GM23338 (cell line): ENCODE measurements around the gene TMEM204. TPM values are rescaled to one million over a fixed set of nuclear protein-coding genes. Genes with fewer than 3 reads are reported as not detected.

Source experiments
- ATAC-seq: fragments of 200-7000 bp; cut with Tn5 transposase; 3 replicates; pipeline ENCODE4 v1.9.1; 2020
- DNase-seq: peaks from one replicate; pipeline ENCODE4 v3.0.0-alpha.2; 2015; ENCODE audit warnings: low spot score
- H2AFZ ChIP-seq: fragments of 200-600 bp; sonication (generic); 2 replicates; pipeline ENCODE4 v1.8.0; 2016; ENCODE audit warnings: antibody characterized with exemption, mild to moderate bottlenecking, moderate library complexity
- H3F3A ChIP-seq: fragments of 200-600 bp; sonication (generic); replicated peaks from 2 replicates; pipeline ENCODE4 v1.8.0; 2017; ENCODE audit warnings: antibody characterized with exemption, mixed run types, low read depth
- H3K27ac ChIP-seq: fragments of 200-600 bp; sonication (generic); 2 replicates; pipeline ENCODE4 v1.6.1; 2016; ENCODE audit warnings: low read depth
- H3K27me3 ChIP-seq: fragments of 200-600 bp; sonication (generic); 2 replicates; pipeline ENCODE4 v1.8.0; 2016; ENCODE audit warnings: mild to moderate bottlenecking, mixed run types, moderate library complexity; ENCODE audit not compliant: insufficient read depth
- H3K36me3 ChIP-seq: fragments of 200-600 bp; sonication (generic); 2 replicates; pipeline ENCODE4 v1.8.0; 2016; ENCODE audit warnings: mild to moderate bottlenecking; ENCODE audit not compliant: insufficient read depth
- H3K4me1 ChIP-seq: fragments of 200-600 bp; sonication (generic); 2 replicates; pipeline ENCODE4 v1.8.0; 2016; ENCODE audit warnings: mild to moderate bottlenecking, moderate library complexity; ENCODE audit not compliant: insufficient read depth
- H3K4me2 ChIP-seq: fragments of 200-600 bp; sonication (generic); 2 replicates; pipeline ENCODE4 v1.7.1; 2017; ENCODE audit warnings: mixed run types
- H3K4me3 ChIP-seq: fragments of 200-600 bp; sonication (generic); 2 replicates; pipeline ENCODE4 v1.6.1; 2016; ENCODE audit warnings: mixed run types
- H3K79me2 ChIP-seq: fragments of 200-600 bp; sonication (generic); replicated peaks from 2 replicates; pipeline ENCODE4 v1.8.0; 2017; ENCODE audit warnings: mild to moderate bottlenecking; ENCODE audit not compliant: insufficient read depth
- H3K9me2 ChIP-seq: fragments of 200-600 bp; sonication (generic); 2 replicates; pipeline ENCODE4 v1.8.0; 2017; ENCODE audit not compliant: insufficient read depth
- H4K20me1 ChIP-seq: fragments of 200-600 bp; sonication (generic); replicated peaks from 2 replicates; pipeline ENCODE4 v1.8.0; 2017; ENCODE audit warnings: mild to moderate bottlenecking; ENCODE audit not compliant: insufficient read depth
- H3K27ac Mint-ChIP-seq: 2 replicates; pipeline ENCODE4 v1.8.0; 2020; ENCODE audit warnings: inconsistent platforms, mild to moderate bottlenecking, moderate library complexity, mixed read lengths
- H3K27me3 Mint-ChIP-seq: 3 replicates; pipeline ENCODE4 v1.8.0; 2022; ENCODE audit warnings: low read depth, mild to moderate bottlenecking, moderate library complexity, mixed read lengths, inconsistent platforms; ENCODE audit not compliant: insufficient read depth, poor library complexity
- H3K36me3 Mint-ChIP-seq: 3 replicates; pipeline ENCODE4 v1.8.0; 2021; ENCODE audit warnings: low read depth, mild to moderate bottlenecking, inconsistent platforms, moderate library complexity, mixed read lengths
- H3K4me1 Mint-ChIP-seq: 3 replicates; pipeline ENCODE4 v1.8.0; 2020; ENCODE audit warnings: mild to moderate bottlenecking, inconsistent platforms, mixed read lengths
- H3K4me3 Mint-ChIP-seq: 3 replicates; pipeline ENCODE4 v1.8.0; 2021; ENCODE audit warnings: moderate library complexity, mild to moderate bottlenecking, inconsistent platforms, mixed read lengths
- H3K9me3 Mint-ChIP-seq: 3 replicates; pipeline ENCODE4 v1.8.0; 2020; ENCODE audit warnings: moderate library complexity, mild to moderate bottlenecking, inconsistent platforms, mixed read lengths
- CREB1 ChIP-seq: fragments of 250-450 bp; sonication (Bioruptor Pico); IDR thresholded peaks from 2 replicates; pipeline ENCODE4 v1.5.0; 2020; ENCODE audit warnings: low read depth, mild to moderate bottlenecking, moderate library complexity
- EZH2 ChIP-seq: fragments of 200-600 bp; sonication (generic); IDR thresholded peaks from one replicate; pipeline ENCODE4 v1.8.0; 2017; ENCODE audit warnings: antibody characterized with exemption, mild to moderate bottlenecking, low read depth; ENCODE audit not compliant: unreplicated experiment
- EZH2phosphoT487 ChIP-seq: fragments of 200-600 bp; sonication (generic); IDR thresholded peaks from one replicate; pipeline ENCODE4 v1.8.1; 2018; ENCODE audit warnings: antibody characterized with exemption; ENCODE audit not compliant: unreplicated experiment
- JUNB ChIP-seq: IDR thresholded peaks from one replicate; pipeline ENCODE4 v1.6.1; 2016; ENCODE audit warnings: antibody characterized with exemption; ENCODE audit not compliant: unreplicated experiment
- NANOG ChIP-seq: IDR thresholded peaks from 2 replicates; pipeline ENCODE4 v1.6.1; 2016; ENCODE audit warnings: antibody characterized with exemption, borderline replicate concordance
- POLR2AphosphoS5 ChIP-seq: IDR thresholded peaks from 2 replicates; pipeline ENCODE4 v1.6.1; 2016; ENCODE audit warnings: antibody characterized with exemption, low read depth
- STAT1 ChIP-seq: IDR thresholded peaks from one replicate; pipeline ENCODE4 v1.6.1; 2016; ENCODE audit warnings: antibody characterized with exemption; ENCODE audit not compliant: unreplicated experiment
- ZNF114 ChIP-seq: fragments of 250-450 bp; sonication (Bioruptor Pico); IDR thresholded peaks from 2 replicates; pipeline ENCODE4 v1.5.0; 2020; ENCODE audit warnings: mild to moderate bottlenecking, moderate library complexity
- ZNF331 ChIP-seq: fragments of 250-450 bp; sonication (Bioruptor Pico); IDR thresholded peaks from 2 replicates; pipeline ENCODE4 v1.5.0; 2020; ENCODE audit warnings: low read depth, mild to moderate bottlenecking, moderate library complexity
- polyA plus RNA-seq: library from polyadenylated mRNA; unstranded; fragments of >200 nt; fragmentation: Nextera tagmentation; extraction: Ambion mirVana; gene quantifications from 2 replicates; pipeline ENCODE4 v1.2.1, GENCODE V29; 2016
- total RNA-seq: library from RNA; depleted of rRNA; stranded (reverse); fragments of >200 nt; shearing (Covaris generic); gene quantifications from 2 replicates; pipeline ENCODE4 v1.2.3, GENCODE V29; 2014
- TF ChIP-seq, protein P1 (sequence below): fragments of 250-450 bp; sonication (Bioruptor Pico); IDR thresholded peaks from 2 replicates; pipeline ENCODE4 v1.5.0; 2020; ENCODE audit warnings: mild to moderate bottlenecking, moderate library complexity
- TF ChIP-seq, protein P2 (sequence below): IDR thresholded peaks from one replicate; pipeline ENCODE4 v1.6.1; 2018; ENCODE audit warnings: antibody characterized with exemption; ENCODE audit not compliant: unreplicated experiment
- TF ChIP-seq, protein P3 (sequence below): IDR thresholded peaks from 2 replicates; pipeline ENCODE4 v1.6.1; 2016; ENCODE audit warnings: antibody characterized with exemption
- TF ChIP-seq, protein P4 (sequence below), 2 experiments: fragments of 200-600 bp in 1 of 2; sonication (generic) in 1 of 2; conservative IDR thresholded peaks; 2 replicates each; pipeline versions ENCODE4 v1.5.1 to v1.6.1; 2016 to 2017; ENCODE audit warnings: antibody characterized with exemption in 2 of 2, low read depth in 2 of 2, mild to moderate bottlenecking in 2 of 2, moderate library complexity in 1 of 2

Gene TMEM204
- total and polyA plus RNA-seq, 2 experiments from 2014 or later, result 0.14 to 0.21 TPM

DNA sequence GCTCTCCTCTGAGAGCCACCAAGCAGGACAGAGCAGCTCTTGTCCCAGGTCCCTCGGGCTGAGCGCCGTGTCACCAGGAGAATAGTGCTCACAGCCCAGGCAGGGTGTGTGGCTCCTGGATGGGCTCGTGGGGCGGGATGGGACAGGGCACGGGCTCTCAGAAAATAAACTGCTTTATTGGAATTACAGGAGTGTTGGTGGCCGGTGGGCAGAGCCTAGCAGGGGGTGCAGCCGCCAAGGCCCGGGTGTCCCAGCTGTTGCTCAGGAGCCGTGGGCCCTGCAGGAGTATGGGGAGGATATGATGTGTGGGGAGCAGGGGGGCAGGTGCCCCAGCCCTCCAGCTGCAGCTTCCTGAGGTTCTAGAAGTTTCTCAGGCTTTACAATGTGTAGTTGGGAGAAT lies 23.2 kb upstream of the TMEM204 start:
- Histone ChIP-seq H3K27me3 (no peaks in the 10 kb centered on the region), H3K4me1 (no peaks in the 10 kb centered on the region), H3K4me2 (no peak overlapping the region), H3F3A (no peaks in the 10 kb centered on the region), H3K36me3 (no peaks in the 10 kb centered on the region), H2AFZ (no peak overlapping the region), H3K27ac (no peak overlapping the region), H3K79me2 (no peaks in the 10 kb centered on the region), H3K4me3 (no peak overlapping the region), H4K20me1 (peaks cover 4% of the 10 kb centered on the region; the same call in 1 of the 2 replicates), H3K9me2 (no peaks in the 10 kb centered on the region)
- no peak overlapping the region for H3K27ac Mint-ChIP-seq
- H3K4me3 Mint-ChIP-seq, result no peak overlapping the region
- peaks cover 16% of the 10 kb centered on the region; the same call in 2 of the 3 replicates for H3K9me3 Mint-ChIP-seq
- DNase-seq (no peak), ATAC-seq (no peak)
- H3K36me3 Mint-ChIP-seq, result peaks cover 44% of the 10 kb centered on the region
- H3K27me3 Mint-ChIP-seq, result peaks cover 13% of the 10 kb centered on the region
- TF ChIP-seq, protein P1, sequence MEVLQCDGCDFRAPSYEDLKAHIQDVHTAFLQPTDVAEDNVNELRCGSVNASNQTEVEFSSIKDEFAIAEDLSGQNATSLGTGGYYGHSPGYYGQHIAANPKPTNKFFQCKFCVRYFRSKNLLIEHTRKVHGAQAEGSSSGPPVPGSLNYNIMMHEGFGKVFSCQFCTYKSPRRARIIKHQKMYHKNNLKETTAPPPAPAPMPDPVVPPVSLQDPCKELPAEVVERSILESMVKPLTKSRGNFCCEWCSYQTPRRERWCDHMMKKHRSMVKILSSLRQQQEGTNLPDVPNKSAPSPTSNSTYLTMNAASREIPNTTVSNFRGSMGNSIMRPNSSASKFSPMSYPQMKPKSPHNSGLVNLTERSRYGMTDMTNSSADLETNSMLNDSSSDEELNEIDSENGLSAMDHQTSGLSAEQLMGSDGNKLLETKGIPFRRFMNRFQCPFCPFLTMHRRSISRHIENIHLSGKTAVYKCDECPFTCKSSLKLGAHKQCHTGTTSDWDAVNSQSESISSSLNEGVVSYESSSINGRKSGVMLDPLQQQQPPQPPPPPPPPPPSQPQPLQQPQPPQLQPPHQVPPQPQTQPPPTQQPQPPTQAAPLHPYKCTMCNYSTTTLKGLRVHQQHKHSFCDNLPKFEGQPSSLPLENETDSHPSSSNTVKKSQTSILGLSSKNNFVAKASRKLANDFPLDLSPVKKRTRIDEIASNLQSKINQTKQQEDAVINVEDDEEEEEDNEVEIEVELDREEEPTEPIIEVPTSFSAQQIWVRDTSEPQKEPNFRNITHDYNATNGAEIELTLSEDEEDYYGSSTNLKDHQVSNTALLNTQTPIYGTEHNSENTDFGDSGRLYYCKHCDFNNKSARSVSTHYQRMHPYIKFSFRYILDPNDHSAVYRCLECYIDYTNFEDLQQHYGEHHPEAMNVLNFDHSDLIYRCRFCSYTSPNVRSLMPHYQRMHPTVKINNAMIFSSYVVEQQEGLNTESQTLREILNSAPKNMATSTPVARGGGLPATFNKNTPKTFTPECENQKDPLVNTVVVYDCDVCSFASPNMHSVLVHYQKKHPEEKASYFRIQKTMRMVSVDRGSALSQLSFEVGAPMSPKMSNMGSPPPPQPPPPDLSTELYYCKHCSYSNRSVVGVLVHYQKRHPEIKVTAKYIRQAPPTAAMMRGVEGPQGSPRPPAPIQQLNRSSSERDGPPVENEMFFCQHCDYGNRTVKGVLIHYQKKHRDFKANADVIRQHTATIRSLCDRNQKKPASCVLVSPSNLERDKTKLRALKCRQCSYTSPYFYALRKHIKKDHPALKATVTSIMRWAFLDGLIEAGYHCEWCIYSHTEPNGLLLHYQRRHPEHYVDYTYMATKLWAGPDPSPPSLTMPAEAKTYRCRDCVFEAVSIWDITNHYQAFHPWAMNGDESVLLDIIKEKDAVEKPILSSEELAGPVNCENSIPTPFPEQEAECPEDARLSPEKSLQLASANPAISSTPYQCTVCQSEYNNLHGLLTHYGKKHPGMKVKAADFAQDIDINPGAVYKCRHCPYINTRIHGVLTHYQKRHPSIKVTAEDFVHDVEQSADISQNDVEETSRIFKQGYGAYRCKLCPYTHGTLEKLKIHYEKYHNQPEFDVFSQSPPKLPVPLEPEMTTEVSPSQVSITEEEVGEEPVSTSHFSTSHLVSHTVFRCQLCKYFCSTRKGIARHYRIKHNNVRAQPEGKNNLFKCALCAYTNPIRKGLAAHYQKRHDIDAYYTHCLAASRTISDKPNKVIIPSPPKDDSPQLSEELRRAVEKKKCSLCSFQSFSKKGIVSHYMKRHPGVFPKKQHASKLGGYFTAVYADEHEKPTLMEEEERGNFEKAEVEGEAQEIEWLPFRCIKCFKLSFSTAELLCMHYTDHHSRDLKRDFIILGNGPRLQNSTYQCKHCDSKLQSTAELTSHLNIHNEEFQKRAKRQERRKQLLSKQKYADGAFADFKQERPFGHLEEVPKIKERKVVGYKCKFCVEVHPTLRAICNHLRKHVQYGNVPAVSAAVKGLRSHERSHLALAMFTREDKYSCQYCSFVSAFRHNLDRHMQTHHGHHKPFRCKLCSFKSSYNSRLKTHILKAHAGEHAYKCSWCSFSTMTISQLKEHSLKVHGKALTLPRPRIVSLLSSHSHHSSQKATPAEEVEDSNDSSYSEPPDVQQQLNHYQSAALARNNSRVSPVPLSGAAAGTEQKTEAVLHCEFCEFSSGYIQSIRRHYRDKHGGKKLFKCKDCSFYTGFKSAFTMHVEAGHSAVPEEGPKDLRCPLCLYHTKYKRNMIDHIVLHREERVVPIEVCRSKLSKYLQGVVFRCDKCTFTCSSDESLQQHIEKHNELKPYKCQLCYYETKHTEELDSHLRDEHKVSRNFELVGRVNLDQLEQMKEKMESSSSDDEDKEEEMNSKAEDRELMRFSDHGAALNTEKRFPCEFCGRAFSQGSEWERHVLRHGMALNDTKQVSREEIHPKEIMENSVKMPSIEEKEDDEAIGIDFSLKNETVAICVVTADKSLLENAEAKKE, result no peak
- TF ChIP-seq, protein P2, sequence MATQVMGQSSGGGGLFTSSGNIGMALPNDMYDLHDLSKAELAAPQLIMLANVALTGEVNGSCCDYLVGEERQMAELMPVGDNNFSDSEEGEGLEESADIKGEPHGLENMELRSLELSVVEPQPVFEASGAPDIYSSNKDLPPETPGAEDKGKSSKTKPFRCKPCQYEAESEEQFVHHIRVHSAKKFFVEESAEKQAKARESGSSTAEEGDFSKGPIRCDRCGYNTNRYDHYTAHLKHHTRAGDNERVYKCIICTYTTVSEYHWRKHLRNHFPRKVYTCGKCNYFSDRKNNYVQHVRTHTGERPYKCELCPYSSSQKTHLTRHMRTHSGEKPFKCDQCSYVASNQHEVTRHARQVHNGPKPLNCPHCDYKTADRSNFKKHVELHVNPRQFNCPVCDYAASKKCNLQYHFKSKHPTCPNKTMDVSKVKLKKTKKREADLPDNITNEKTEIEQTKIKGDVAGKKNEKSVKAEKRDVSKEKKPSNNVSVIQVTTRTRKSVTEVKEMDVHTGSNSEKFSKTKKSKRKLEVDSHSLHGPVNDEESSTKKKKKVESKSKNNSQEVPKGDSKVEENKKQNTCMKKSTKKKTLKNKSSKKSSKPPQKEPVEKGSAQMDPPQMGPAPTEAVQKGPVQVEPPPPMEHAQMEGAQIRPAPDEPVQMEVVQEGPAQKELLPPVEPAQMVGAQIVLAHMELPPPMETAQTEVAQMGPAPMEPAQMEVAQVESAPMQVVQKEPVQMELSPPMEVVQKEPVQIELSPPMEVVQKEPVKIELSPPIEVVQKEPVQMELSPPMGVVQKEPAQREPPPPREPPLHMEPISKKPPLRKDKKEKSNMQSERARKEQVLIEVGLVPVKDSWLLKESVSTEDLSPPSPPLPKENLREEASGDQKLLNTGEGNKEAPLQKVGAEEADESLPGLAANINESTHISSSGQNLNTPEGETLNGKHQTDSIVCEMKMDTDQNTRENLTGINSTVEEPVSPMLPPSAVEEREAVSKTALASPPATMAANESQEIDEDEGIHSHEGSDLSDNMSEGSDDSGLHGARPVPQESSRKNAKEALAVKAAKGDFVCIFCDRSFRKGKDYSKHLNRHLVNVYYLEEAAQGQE, result no peak
- no peak for TF ChIP-seq STAT1
- TF ChIP-seq ZNF114 (CRISPR knock-in tag), result no peak
- TF ChIP-seq, protein P3, sequence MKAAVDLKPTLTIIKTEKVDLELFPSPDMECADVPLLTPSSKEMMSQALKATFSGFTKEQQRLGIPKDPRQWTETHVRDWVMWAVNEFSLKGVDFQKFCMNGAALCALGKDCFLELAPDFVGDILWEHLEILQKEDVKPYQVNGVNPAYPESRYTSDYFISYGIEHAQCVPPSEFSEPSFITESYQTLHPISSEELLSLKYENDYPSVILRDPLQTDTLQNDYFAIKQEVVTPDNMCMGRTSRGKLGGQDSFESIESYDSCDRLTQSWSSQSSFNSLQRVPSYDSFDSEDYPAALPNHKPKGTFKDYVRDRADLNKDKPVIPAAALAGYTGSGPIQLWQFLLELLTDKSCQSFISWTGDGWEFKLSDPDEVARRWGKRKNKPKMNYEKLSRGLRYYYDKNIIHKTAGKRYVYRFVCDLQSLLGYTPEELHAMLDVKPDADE, result no peak
- no peak for TF ChIP-seq CREB1 (CRISPR knock-in tag)
- TF ChIP-seq ZNF331 (CRISPR knock-in tag), result no peak
- no peak for TF ChIP-seq JUNB
- TF ChIP-seq EZH2, result no peak
- TF ChIP-seq EZH2phosphoT487, result no peak
- TF ChIP-seq POLR2AphosphoS5, result no peak
- TF ChIP-seq NANOG, result no peak
- TF ChIP-seq, protein P4, sequence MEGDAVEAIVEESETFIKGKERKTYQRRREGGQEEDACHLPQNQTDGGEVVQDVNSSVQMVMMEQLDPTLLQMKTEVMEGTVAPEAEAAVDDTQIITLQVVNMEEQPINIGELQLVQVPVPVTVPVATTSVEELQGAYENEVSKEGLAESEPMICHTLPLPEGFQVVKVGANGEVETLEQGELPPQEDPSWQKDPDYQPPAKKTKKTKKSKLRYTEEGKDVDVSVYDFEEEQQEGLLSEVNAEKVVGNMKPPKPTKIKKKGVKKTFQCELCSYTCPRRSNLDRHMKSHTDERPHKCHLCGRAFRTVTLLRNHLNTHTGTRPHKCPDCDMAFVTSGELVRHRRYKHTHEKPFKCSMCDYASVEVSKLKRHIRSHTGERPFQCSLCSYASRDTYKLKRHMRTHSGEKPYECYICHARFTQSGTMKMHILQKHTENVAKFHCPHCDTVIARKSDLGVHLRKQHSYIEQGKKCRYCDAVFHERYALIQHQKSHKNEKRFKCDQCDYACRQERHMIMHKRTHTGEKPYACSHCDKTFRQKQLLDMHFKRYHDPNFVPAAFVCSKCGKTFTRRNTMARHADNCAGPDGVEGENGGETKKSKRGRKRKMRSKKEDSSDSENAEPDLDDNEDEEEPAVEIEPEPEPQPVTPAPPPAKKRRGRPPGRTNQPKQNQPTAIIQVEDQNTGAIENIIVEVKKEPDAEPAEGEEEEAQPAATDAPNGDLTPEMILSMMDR (conservative IDR thresholded peaks at IDR 0.05; ENCODE audit: low read depth in 2 of 2), result no peak
- H3K4me1 Mint-ChIP-seq, result no peaks in the 10 kb centered on the region
